Activated CD4-positive, alpha-beta T cell treated with anti-CD3 and anti-CD28 coated beads, Interleukin-10, Interleukin-2, amounts not matched to agents 100 ng/mL and 50 ng/mL, durations not matched to agents 16 hours and 8 hours (primary cell): ENCODE measurements around the gene KCNQ1.

Experiments
- DNase-seq: peaks from one replicate; pipeline ENCODE4 v3.0.0-alpha.2; 2020

The KCNQ1 gene

DNA sequence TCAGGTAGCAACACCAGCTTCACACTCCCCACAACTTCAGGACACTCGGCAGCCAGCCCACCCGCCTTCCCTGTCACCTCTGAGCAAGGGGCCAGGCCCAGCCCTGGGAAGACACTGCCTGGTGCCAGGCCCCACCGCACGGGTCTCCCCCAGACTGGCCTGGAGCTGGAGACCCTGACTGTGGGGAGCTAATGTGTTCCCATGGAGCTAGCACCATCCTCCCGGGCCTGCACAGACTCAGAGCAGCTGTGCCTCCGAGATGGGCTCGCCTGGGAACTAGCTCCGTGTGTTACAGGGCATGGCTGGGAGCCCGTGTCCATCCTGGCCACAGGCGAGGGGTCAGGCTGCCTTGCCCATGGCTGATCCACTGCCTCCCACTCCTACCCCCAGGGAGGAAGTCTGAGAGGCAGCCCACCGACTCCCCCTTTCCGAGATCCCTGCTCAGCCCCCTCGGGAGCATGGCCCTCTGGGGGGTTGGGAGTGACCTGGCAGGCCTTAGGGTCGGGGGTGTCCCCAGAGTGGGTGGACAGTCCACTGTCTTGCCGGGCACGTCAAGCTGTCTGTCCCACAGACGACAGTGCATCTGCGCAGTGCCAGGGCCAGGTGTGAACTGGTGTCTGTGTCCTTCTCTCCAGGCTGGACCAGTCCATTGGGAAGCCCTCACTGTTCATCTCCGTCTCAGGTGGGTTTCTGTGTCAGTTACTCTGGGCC, 331.7 kb downstream of the KCNQ1 start:
- DNase-seq = no peak

DNA sequence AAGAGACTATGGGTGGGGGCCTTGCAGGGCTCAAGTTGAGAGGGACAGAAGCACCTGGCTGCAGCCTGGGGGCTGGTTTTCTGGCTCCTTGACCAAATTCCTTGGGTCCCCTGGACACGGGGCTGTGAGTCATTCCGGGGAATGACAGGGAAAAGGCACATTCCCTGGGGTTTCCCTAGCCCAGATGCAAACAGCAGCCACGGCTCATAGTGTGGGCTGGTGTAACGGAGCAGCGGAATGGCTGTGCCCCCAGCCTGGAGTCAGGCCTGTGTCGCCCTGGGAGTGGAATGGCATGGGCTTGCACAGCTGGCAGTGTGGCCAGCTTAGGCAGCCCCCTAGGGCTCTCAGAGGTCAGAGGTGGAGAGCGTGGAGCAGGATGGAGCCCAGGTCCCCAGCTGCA, 332.6 kb downstream of the KCNQ1 start:
- DNase-seq = no peak

DNA sequence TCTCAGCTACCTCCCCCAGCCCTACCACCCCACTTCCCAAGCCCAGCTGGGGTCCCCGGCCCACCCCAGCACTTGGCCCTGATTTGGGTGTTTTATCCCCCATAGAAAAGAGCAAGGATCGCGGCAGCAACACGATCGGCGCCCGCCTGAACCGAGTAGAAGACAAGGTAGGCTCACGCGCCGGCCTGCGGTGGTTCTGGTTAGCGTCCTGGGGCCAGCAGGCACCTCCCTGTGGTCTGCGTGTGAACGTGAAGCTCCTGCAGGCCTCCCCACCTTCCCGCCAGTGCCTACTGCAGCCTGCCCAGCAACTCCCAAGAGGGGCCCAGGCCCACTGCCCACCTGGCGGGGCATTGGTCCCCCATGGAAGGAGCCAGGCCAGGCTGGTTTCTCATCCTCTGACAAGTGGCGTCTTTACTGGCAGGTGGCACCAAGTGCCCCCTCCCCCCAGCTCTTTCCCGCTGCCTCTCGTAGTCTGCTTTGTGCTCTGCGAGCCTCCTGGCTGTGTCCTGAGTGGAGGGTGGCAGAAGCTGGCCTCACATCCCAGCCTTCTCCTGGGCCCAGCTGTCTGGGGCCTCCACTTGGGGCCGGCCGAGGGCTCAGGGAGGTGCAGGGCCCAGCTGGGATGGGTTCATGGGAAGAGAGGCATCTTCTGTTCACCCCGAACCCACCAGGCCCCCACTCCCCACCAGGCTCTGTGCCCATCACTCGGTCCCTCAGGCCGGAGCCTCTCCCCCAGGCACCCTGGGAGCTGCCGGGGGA, 333.2 kb downstream of the KCNQ1 start:
- no peak for DNase-seq

DNA sequence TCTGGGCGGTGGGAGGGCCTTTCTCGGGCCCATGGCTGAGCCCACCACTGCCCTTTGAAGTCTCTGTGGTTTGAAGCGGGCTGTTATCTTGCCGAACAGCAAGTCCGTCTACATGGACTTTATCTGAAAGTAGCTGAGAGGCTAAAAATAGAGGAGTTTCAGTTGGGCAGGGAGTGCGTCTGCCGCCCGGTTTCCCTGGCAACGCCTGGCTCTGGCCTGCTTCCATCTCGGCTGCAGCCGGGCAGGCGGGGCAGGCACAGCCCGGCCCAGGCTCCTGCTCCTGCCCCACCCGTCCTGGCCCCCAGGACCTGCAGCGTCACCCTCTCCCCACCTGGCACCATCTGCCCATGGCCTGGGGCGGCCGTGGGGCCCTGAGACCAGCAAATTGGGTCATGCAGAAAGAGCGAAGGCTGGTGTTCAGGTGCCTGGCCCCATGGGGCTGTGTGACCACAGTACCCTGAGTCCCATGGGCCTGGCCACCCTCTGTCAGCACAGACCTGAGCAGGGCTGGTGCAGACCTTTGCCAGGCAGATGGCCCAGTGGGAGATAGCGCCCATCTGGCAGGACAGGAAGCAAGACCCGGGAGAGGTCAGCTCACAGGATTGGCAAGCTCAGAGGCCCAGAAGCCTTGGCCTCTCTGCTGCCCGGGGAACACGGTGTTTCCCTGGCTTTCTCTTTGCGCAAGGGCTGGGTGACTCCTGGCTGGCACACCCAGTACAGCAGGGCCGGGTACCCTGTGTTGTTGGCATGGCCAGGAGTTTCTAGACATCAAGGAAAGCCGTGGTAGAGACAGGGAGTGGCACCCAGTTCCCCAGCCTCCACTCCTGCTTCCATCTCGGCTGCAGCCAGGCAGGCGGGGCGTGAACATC, 334.1 kb downstream of the KCNQ1 start:
- no peak for DNase-seq

DNA sequence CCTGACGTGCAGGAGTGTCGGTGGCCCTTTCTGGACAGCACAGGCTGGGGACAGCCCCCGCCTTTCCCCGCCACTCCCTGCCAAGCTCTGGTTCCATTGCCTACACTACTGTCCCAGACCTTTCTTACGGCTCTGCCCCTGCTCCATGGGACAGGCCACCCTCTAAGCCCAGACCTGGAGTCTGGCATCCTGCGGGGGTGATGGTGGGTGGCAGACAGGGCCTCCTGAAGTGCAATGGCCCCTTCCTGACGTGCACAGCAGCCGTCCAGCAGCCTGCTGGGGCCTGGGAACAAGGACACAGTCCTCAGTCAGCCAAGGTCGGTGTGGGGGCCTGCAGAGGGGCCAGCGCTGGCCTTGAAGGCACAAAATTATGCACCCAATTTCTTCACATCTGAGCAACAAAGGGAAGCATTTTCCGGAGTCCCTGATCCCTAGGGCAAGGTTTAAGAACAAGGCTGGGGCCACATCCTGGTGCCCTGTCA, 334.7 kb downstream of the KCNQ1 start:
- DNase-seq = no peak

DNA sequence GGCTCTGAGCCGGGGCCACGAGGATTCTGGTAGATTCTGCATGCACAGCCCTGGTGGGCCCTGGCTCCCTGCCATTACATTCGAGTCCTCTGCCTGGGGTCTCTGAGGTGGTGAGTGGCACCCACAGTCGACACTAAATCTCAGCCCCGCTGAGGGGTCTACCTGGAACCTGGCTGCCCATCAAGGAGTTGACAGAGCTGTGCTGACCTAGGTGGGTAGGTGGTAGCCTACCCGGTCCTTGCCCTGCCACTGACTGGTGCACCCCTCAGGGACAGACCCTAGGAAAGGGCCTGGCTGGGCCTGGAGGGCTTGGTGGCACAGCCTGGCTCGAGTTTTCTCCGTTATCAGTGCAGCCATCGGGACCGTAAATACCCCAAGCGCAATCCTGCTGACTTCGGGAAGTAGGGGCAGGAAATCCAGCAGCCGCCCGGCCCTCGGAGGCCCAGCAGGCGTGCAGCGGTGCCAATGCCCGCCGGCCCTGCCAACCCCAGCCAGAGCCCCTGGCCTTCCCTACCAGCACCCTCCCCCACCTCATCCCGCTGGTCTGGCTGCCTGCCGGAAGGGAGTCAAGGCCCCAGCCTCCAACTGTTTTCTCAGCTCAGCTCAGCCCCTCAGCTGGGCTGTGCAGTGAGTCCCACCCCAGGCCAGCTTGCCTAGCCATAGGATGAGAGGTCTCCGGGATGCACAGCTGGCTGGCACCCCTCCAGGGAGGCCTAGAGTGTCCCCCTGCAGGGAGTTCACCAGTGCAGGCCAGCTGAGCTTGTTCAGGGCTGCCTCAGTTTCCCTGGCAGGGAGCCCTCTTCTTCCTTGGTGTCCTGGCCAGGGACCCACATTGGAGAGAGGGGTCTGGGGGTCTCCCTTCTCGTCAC, 335.4 kb downstream of the KCNQ1 start:
- no peak for DNase-seq

DNA sequence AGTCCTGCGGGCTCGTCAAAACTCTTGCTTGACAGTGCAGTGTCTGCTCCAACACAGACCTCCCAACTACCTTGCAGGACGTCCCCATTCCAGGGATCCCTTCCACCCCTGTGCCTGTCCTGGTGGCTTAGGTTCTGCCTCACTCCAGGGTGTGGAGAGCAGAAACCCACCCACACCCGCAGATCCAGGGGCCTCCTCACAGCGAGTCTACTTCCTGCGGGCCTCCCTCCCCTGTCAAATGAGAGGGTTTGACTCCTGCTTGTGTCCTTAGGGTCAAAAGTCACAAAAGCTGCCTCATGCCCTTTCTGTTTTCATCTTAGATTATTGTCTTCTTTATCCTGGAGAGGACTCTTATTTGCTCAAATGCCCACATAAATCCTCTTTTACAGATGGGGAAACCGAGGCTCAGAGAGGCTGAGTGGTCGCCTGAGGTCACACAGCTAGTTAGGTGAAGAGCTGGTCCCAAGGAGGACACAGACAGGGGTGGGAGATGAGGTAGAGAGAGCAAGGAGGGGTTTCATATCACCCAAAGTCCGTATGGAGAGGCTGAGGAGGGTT, 336.1 kb downstream of the KCNQ1 start:
- DNase-seq = no peak

DNA sequence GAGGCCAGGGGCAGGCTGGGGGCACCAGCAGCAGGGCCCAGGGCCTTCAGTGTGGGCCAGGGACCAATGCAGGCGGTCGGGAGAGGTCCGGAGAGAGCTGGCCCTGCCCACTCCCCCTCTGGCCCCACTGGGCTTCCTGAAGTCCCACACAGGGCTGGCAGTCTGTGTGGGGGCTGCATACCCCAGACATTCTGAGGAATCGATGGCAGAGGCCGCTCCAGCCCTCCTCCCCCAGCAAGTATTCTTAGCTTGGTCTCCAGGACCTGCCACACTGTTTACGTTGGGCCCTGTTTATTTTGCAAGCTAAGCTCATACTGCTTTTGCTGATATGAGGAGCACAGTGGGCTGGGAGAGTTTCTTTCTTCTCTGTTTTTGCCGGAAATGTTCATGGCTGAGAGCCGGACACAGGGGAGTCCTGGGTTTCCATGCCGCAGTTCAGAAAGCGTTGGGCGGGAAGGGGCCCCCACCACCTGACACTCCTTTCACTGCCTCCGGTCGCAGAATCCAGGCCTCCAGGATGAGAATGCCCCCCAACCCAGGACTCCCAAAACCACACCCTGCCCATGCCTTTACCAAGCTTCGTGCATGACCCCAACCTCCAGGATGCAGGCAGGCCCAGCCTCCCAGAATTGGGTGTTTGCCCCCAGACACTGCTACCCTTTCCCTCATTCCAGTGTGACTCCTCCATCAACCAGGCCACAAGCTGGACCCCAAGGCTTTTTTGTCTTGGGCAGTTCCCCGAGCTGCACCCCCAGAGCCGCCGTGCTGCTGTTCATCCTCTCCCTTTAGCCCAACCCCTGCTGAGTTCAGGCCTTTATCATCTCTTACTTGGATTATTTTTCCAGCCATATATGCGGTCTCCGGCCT, 336.8 kb downstream of the KCNQ1 start:
- DNase-seq = no peak

DNA sequence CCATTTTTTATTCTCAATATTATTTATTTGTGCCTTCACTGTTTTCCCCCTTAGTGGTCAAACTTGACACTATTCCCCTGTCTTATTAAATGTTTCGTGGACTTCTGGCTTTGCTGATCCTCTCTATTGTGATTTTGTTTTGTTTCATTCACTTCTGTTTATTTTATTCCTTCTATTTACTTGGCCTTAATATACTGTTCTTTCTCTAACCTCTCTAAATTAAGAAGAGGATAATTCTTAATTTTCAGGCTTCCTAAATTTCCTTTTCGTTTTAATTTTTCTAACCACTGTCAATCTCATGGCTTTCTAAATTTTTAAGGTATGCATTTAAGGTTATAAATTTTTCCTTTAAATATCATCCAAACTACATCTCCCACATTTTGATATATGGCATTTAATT, 338.0 kb downstream of the KCNQ1 start:
- no peak for DNase-seq

DNA sequence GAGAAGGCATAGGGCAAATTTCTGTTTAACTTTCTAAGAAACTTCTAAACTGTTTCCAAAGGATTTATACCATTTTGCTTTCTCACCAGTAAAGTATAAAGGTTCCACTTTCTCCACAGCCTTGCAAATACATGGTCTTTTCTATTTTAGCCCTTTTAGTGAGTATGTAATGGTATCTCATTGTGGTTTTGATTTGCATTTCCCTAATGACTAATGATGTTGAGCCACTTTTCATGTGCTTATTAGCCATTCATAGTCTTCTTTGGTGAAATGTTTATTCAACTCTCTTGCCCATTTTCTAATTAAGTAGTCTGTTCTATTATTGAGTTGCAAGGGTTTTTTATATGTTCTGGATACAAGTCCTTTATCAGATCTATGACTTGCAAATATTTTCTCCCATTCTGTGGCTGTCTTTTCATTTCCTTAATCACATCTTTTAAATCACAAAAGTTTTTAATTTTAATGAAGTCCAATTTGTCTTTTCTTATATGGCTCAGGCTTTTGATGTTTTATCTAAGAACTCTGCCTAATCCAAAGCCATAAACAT, 338.8 kb downstream of the KCNQ1 start:
- no peak for DNase-seq

DNA sequence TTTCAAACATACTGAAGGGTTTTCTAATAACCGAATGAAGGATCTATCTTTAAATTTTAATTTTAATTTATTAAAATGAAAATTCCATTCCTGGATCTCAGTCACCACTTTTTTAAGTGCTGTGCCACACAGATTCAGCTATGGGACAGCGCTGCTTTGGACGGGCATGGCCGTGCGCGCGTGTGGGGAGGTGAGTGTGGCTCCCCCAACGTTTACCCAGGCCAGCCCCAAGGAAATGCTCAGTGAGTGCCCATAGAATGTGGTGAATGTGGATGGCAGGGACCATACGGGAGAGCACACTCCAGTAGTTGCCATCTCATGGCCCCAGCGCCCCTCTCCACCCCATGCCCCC, 343.0 kb downstream of the KCNQ1 start:
- no peak for DNase-seq

DNA sequence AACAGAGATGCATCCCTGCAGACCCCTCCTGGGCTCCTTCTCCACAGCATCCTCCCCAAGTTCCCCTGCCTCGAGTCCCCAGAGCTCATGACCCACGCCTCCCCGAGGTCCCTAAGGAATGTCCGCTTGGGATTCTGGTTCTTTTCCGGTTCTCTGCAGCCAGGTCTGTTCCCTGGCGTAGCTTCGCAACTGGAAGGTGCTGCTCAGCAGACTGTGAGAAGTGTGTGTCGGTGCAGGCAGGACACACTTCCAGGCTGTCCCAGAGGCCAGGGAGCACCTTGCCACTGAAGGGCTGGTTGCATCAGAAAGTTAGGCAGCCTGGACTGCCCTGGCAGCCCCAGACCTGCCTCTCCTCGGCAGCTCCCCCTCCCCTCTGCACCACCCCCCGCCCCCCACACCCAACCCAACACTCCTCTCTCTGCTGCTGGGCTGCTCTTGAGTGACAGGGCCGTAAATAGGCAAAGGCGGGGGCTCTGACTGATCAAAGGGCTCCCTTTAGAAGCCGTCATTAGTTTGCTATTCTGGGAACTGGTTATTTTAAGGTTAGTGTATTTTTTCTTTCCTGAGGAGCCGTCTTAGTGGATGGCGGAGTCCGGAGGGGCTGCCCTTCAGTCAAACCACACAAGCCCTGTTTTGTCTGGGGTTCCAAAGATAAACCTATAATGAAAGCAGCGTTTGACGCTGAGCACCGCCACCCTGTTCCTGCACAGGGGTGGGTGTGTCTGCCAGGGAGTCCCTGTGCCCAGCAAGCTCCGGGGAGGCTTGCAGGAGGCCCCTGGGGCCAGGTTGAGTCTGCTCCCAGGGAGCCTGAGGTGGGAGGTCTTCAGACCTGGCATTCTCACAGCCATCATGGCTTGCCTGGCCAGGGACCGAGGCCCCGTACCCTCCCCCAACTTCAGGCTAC, 343.6 kb downstream of the KCNQ1 start:
- no peak for DNase-seq

DNA sequence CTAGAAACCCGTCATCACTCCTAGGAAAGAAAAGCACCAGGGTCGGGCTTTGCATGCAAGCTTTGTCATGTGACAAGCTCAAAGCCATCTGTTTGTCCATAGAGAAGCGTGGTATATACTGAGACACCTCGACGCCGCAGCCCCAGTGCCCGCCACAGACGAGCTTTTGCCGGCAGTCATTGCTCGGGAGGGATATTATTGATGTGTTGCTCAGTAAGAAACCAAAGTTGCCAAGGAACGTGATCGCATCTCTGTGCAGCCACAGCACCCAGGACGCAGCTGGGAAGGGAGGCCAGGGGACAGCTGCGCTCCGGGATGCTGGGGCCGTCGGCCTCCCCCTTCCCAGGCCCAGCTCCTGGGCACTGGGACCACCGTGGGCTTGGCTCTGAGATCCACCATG, 344.5 kb downstream of the KCNQ1 start:
- DNase-seq = no peak

DNA sequence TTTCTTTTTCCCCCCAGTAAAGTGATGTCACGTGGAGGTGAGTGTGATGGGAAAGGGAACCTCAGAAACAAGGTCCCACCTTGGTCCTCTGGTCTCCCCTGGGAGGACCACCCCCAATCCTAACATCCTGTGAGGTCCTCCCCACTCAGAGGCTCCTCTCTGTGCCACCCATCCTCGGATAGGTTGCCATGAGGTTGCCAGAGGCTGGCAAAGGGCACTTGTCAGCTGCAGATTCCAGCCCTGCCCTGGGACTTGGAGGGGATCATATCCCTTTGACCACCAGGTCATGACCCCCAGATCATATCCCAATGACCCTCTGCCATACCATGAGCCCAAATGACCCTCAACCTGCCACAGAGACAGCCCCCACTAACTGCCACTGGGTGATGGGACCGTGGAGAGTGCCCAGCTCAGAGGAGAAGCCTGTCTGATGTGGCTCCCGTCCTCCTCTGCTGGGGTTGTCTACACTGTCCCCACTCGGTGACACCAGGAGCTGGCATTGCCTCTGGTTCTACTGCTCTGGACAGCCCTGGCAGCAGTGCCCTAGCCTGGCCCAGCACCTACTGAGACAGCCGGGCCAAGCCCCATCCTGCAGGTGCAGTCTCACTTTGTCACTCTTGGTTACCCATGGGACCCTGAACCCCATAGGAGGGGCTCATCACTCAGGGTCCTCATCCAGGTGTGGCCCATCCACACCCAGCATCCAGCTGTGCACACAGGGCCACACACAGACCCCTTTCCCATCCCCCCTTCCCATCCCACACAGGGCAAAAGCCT, 345.2 kb downstream of the KCNQ1 start:
- DNase-seq = no peak

DNA sequence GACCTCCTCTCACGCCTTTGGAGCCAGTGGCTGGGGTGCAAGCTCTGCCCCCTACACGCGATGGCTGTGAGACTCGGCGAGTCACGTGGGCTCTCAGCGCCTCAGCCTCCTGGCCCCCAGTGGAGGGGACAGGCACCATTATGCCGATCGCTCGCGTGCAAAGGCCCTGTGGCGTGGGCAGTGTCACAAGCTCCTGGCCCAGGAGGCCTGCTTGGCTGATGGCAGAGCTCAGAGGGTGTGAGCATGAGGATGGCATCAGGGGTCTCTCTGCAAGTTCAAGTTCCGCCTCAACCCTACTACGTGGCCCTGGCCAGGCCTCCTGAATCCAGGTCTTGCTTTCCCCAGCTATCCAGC, 345.7 kb downstream of the KCNQ1 start:
- no peak for DNase-seq

DNA sequence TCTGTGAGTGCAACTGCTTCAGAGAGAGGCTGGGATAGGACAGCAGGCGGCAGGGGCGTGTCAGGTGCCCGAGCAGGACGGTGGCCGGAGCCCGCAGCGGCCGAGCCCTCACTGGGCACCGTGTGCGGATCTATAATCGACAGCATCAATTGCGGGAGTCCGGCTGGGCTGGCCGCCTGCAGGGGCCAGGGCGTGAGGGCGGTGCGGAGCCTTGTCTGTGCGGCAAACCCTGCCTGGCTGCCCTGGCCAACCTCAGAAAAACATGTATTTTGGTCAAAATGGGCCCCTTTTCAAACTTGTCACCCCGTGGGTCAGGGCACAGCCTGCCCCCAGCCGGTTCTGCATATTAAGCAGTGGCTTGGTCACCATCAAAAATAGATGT, 346.3 kb downstream of the KCNQ1 start:
- no peak for DNase-seq

DNA sequence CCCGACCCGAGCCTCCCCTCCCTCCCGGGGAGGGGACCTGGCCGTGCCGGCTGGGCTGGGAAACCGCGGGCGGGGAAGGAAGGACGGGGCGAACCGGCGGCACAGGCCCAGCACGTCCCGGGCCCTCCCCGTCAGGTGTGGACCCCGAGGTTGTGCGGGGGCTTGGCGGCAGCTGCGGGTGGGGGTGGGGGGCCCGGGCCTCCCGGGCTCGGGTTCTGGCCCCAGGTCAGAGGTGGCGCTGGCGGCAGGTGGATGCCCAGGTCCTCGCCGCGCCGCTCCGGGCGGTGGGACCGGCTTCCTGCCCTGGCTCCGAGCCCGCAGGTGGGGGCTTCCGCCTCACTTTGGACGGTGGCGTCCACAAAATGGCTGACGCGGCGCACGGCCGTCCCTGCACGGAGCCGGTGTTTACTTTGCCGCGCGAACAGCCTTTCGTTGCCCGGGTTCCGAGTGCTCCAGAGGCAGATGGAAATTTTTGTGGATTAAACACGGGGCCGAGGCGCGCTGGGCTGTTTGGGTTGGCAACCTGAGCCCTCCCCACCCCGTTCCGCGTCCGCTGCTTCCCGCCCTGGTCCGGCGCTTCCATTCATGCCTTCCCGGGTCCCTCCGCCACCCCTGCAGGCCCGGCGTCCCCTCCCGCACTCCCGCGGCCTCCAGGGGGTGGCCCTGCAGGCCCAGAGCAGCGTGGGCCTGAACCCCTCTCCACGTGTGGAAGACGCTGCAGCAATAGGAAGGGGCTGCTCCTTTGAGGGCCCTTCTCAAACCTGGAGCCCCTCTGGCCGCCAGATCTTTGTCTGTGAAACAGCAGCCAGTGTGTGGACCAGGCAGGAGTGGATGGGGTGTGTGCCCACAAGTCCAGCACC, 346.9 kb downstream of the KCNQ1 start:
- DNase-seq = no peak
